ENCODE measurements around the gene MAP7D3. TPM values are rescaled to one million over a fixed set of nuclear protein-coding genes. Genes with fewer than 3 reads are reported as not detected.

The MAP7D3 gene
- total and polyA plus RNA-seq, 2 of the 8 experiments (the other 6 are each of a cell fraction or from before 2014, with no cell fraction given): 4.8 to 19.6 TPM

GRCh38 chrX:136198010-136198409 lies 53.2 kb downstream of the MAP7D3 start:
- Histone ChIP-seq H3K9me3 (ENCODE audit: insufficient read depth in 2 of 2, low read depth in 1 of 2, low read length in 1 of 2) (no peaks in the 10 kb centered on the region), H3K4ac (replicated peaks; ENCODE audit: insufficient read length, low read depth, low read length) (no peak overlapping the region), H3K79me1 (ENCODE audit: low read depth, low read length) (no peaks in the 10 kb centered on the region), H4K91ac (replicated peaks; ENCODE audit: insufficient read length, low read length) (no peak overlapping the region), H3K56ac (replicated peaks; ENCODE audit: insufficient read length, low read depth, low read length) (no peak overlapping the region), H3K79me2 (ENCODE audit: control insufficient read depth in 1 of 2, insufficient read depth in 2 of 2, low read length in 2 of 2) (no peaks in the 10 kb centered on the region), H2BK15ac (ENCODE audit: low read length) (no peak overlapping the region), H3K14ac (ENCODE audit: insufficient read length) (no peak overlapping the region), H3K4me3 (ENCODE audit: extremely low read depth in 1 of 4, insufficient read depth in 2 of 4, low read depth in 3 of 4, low read length in 4 of 4) (no peak overlapping the region), H4K8ac (ENCODE audit: extremely low read depth, insufficient read depth, low read length) (no peak overlapping the region), H2BK120ac (replicated peaks; ENCODE audit: low read depth, low read length) (no peak overlapping the region), H3K23me2 (ENCODE audit: low read depth, low read length) (no peaks in the 10 kb centered on the region), H2AFZ (ENCODE audit: low read length) (no peak overlapping the region), H4K5ac (ENCODE audit: insufficient read length, low read depth, low read length) (no peak overlapping the region), H2BK12ac (ENCODE audit: low read depth, low read length) (no peak overlapping the region), H3K27ac (ENCODE audit: low read depth, low read length) (no peak overlapping the region), H3K18ac (ENCODE audit: extremely low read depth, low read length) (no peak overlapping the region), H4K20me1 (replicated peaks in 1 of 2; ENCODE audit: control insufficient read depth in 1 of 2, insufficient read depth in 2 of 2, low read length in 2 of 2) (no peaks in the 10 kb centered on the region), H3K4me2 (ENCODE audit: insufficient read depth in 1 of 2, low read depth in 2 of 2, low read length in 2 of 2) (no peak overlapping the region), H3K27me3 (replicated peaks in 1 of 4; ENCODE audit: control insufficient read depth in 3 of 4, extremely low read depth in 1 of 4, insufficient read depth in 3 of 4, low read length in 3 of 4) (no peaks in the 10 kb centered on the region), H2BK20ac (ENCODE audit: low read length) (no peak overlapping the region), H3K4me1 (replicated peaks in 1 of 4; ENCODE audit: control insufficient read depth in 3 of 4, insufficient read depth in 4 of 4, low read length in 3 of 4) (peaks cover 0 to 2% (median 0%) of the 10 kb centered on the region in 4 experiments; a peak in 1 of 7 replicates), H3K9ac (replicated peaks in 1 of 4; ENCODE audit: extremely low read depth in 1 of 4, low read depth in 3 of 4, low read length in 3 of 4) (no peak overlapping the region), H2BK5ac (ENCODE audit: low read depth, low read length) (no peak overlapping the region), H2AK5ac (ENCODE audit: low read depth, low read length) (no peak overlapping the region), H3K23ac (ENCODE audit: insufficient read length) (no peak overlapping the region), H3K36me3 (ENCODE audit: control insufficient read depth in 2 of 4, insufficient read depth in 4 of 4, low read length in 3 of 4) (no peaks in the 10 kb centered on the region)
- POLR2A ChIA-PET (ENCODE audit: partially characterized antibody): no interaction called here
- no peak for FAIRE-seq
- CTCF ChIA-PET (ENCODE audit: partially characterized antibody): interaction anchor here (1.2 to 2.5 kb wide), 3 partner anchors 11 to 170 kb away, joined by 3 to 17 read pairs (median 5); no protein-coding TSS in a partner anchor
- DNase-seq (ENCODE audit: low read depth in 1 of 2, low spot score in 2 of 2): no peak
- no peak for TF ChIP-seq RXRA (IDR thresholded peaks at IDR 0.05; ENCODE audit: insufficient read depth, low read depth, low read length)
- TF ChIP-seq HDAC6 (IDR thresholded peaks at IDR 0.05; ENCODE audit: low read depth, low read length): no peak
- no peak for TF ChIP-seq KDM4A (IDR thresholded peaks at IDR 0.05; ENCODE audit: low read depth, low read length, severe bottlenecking)
- TF ChIP-seq SP4 (IDR thresholded peaks at IDR 0.05; ENCODE audit: low read length): no peak
- TF ChIP-seq E2F6 (IDR thresholded peaks at IDR 0.05): no peak
- TF ChIP-seq SAP30 (IDR thresholded peaks at IDR 0.05; ENCODE audit: insufficient read depth, insufficient replicate concordance, low read length): no peak
- no peak for TF ChIP-seq MAX (IDR thresholded peaks at IDR 0.05)
- no peak for TF ChIP-seq FOSL1 (IDR thresholded peaks at IDR 0.05; ENCODE audit: insufficient read depth, low read depth, low read length)
- no peak for TF ChIP-seq SP1 (IDR thresholded peaks at IDR 0.05; ENCODE audit: low read depth, low read length)
- TF ChIP-seq RAD21 (IDR thresholded peaks at IDR 0.05 in 1 of 2, conservative IDR thresholded peaks at IDR 0.05 in 1 of 2; ENCODE audit: low read depth in 2 of 2, low read length in 2 of 2): no peak
- no peak for TF ChIP-seq CBX8 (IDR thresholded peaks at IDR 0.05; ENCODE audit: borderline replicate concordance, low read depth, low read length)
- TF ChIP-seq SIX5 (IDR thresholded peaks at IDR 0.05; ENCODE audit: low read depth, low read length): no peak
- TF ChIP-seq RNF2 (IDR thresholded peaks at IDR 0.05; ENCODE audit: borderline replicate concordance, low read depth, low read length, missing control alignments, poor library complexity, severe bottlenecking): no peak
- TF ChIP-seq KDM5A (IDR thresholded peaks at IDR 0.05; ENCODE audit: low read length): no peak
